Activated CD4-positive, alpha-beta T cell treated with anti-CD3 and anti-CD28 coated beads, Interleukin-2, Interleukin-4, amounts not matched to agents 100 ng/mL and 50 ng/mL, durations not matched to agents 16 hours and 8 hours (primary cell): Measurements from ENCODE around the gene C14orf180.

Experiments
- DNase-seq: peaks from one replicate; pipeline ENCODE4 v3.0.0-alpha.2; 2020; ENCODE audit warnings: low spot score

Gene C14orf180

DNA sequence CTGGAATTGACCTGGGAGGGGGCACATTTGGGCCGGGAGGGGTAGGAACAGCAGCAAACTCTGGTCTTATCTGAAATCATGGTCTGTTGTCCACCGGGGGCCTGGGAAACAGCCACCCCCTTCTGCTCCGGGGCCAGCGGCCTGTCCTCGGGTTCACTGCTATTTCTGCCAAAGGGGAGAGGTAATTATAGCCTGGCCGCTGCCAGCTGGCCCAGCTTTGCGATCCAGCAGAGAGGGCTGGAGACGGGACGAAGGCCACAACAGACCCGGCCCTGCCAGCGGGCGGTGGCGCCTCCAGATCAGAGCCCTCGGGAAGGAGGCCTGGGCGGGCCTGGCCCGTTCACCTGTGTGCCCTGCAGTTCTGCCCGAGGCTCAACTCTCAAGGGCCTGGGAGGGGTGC lies at the start of gene C14orf180:
Gene C14orf180 (plus strand): TSS at position 258 of the 400 bp plus-strand sequence. CDS start 6,667 bp downstream, outside the sequence.
- DNase-seq: no peak

GRCh38 chr14:104530646-104531045 lies 48.9 kb upstream of the C14orf180 start:
- no peak for DNase-seq

GRCh38 chr14:104531421-104532190 lies 48.0 kb upstream of the C14orf180 start:
- no peak for DNase-seq

GRCh38 chr14:104532191-104532555 lies 47.4 kb upstream of the C14orf180 start:
- DNase-seq: no peak

GRCh38 chr14:104534036-104534435 lies 45.5 kb upstream of the C14orf180 start:
- DNase-seq: no peak

DNA sequence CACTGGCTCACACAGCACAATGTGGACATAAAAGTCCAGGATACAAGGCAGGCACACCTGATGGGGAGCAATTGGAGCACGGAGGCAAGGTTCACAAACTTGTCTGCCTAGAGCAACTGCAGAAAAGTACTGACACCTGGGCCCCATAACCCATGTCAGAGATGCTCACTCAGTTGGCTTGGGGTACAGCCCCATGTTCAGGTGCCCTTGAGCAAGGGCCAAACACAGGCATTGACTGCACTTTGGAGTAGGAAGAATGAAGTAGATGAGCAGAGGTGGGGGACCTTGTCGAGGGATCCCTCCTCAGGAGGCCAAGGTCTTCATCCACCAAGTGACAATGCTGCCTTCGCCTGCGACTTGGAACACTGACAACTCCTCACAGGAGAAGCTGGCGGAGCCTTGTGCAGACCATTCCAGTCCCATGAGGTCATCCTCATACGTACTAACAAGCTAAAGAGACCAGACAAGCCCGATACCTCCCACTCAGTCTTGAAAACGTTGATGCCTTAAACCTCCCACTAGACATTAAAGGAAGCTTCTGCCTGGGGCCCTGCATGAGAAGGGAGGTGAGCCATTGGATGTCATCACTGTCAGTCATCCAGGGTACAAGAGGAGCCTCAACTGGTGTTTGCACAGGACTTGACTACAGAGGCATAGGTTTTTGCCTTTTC lies 42.5 kb upstream of the C14orf180 start:
- no peak for DNase-seq

DNA sequence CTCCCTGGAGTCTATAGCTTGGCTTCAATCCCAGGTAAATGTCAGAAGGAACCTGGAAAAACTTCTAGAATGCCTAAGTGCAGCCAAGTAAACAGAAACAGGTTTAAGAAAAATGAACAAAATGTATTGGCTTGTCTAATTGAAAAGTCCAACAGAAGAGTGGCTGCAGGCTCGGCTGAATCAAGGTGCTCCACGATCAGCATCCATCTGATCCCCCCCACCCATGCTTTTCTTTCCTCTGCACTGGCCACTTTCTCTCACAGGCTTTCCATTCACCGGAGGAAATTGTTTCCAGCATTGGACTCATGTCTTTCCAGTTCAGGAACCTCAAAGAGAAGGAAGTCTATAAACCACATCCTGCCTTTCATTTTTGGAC lies 42.0 kb upstream of the C14orf180 start:
- DNase-seq: no peak

GRCh38 chr14:104541905-104542465 lies 37.6 kb upstream of the C14orf180 start:
- no peak for DNase-seq

DNA sequence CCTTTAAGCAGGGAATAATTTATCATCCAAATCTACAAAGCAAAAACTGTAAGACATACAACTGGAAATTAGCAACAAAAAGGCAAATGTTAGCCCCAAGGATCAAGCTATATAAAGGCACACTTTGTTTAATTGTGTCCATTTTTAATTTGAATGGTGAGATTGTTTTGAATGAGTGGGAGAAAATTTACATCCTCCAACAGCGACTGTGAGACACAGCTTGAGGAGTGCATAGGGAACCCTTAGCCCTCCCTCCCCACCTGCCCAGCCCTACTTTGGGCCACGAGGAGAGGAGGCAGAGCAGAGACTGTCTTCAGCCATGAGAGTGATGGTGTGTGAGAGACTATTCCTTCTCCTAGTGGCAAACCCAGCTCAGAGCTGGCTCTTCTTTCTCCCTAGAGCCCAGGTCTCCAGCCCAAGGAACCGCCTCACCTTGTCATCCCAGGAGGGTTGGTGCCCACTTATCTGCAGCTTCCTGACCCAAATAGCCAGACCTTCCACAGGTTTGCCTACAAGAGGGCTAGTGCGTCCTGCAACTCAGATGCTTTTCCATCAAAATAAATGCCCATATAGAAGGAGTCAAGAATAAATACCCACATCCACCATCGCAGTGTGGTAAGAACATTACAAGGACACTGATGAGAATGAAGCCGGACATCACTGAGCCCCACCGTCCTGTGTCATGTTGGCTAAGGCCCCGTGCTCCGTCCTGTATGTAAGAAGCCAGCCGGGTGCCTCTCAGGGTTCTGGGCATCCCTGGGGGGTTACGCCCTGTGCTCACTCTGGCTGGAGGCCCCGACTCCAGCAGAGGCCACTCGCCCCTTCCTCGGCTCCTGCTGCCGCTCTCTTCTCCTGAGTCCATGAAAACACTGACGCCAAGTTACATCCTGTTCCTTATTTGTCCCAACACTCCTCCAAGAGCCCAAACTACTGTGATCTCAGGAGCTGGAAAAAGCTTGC lies 36.4 kb upstream of the C14orf180 start:
- no peak for DNase-seq

DNA sequence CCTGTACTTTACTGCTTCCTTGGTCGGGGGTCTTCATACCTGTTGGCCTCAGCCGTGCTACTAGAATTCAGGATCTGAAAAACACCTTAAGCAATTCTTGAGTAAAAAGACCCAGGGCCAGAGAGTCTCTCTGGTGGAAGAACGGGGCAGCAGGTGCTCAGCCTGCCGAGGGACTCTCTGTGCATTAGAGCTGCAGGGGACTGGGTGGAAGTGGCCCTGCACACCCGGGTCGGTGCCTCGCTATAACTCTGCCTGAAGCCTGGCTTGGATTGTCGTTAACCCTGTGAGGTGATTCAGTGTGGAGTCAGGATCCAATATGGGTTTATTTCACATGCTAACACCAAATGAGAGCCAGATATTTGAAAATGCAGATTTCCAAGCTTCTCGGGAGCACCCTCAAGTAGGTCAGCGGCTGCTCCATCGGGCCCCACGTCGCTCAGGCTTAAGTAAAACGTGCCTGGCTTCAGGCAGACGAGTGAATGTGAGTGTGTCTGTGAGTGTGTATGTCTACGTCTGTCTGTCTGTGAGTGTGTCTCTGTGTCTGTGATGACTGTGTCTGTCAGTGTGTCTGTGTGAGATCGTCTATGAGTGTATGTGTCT lies 35.1 kb upstream of the C14orf180 start:
- no peak for DNase-seq

- no peak for DNase-seq
Measured at GRCh38 chr14:104545151-104545941, 34.2 kb upstream of the C14orf180 start.

- no peak for DNase-seq
Measured at GRCh38 chr14:104545942-104546501, 33.5 kb upstream of the C14orf180 start.

DNA sequence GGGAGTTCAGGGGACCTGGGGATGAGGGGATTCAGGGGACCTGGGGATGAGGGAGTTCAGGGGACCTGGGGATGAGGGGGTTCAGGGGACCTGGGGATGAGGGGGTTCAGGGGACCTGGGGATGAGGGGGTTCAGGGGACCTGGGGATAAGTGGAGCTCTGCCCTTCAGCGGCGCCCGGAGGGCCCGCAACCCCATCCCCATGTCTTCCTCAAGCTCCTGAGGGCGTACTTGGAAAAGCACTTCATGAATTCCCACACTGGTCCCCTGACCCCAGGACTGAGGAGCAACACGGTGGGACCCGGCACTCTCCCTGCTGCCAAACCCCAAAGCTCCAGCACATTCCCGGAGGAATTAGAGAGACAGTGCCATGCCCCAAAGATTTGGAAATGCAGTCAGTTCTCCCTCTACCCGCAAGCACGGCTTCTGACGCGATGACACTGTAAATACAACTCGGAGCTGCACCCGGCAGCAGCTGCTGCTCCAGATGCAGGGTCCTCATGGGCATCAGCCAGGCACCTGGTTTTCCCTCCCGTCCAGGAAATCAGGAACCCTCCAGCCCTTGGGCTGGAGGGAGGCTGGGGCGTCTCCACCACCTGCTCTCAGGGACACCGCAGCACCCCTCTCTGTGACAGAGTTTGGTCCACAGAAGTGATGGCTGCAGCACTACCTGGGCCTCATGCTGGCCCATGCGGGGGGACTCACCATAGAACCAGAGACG lies 32.8 kb upstream of the C14orf180 start:
- DNase-seq: no peak

GRCh38 chr14:104547310-104547997 lies 32.1 kb upstream of the C14orf180 start:
- DNase-seq: no peak

DNA sequence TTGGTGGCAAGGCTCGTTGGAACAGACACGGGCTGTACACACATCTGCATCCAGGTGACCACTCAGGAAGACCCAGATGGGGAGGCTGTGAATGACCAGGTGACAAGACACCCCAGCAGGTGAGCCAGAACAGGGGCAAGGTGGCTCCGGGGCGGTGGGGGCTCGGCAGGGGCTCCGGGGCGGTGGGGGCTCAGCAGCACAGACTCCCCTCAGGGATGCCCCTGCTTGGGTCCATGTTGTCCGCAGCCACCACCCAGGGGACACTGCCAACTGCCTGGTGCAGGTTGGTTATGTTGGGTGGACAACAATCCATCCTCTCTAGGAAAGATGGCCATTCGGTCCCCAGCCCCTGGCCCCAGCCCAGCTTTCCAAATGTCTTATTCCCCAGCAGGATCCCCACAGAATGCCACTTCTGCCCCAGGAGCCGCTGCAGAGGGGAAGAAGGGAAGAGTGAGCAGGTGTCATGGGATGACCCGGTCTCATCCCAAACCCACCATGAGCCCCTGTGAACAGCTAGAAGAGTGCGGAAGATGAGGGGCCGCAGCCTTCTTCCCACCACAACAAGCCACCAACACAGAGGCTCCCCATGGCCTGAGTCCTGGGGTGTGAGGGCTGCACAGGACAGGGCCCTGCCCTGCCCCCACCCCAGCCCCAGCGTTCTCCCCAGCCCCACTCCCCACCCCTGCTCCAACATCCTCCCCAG lies 31.4 kb upstream of the C14orf180 start:
- DNase-seq: no peak

GRCh38 chr14:104548802-104549535 lies 30.6 kb upstream of the C14orf180 start:
- DNase-seq: no peak

- no peak for DNase-seq
Measured at GRCh38 chr14:104549536-104550339, 29.8 kb upstream of the C14orf180 start.
